AG10803 (cell line): Measurements from ENCODE around the gene PPP4C.
"Not testable (repeated sequence)": the region's sequence is repeated elsewhere in the genome, so short reads cannot be mapped to it uniquely, and the experiment has no call there.

Source experiments
- DNase-seq: peaks from one replicate; pipeline ENCODE4 v3.0.0; 2010; ENCODE audit warnings: low read depth
- H3K4me3 ChIP-seq: 2 replicates; pipeline ENCODE4 v1.5.1; 2011; ENCODE audit warnings: mild to moderate bottlenecking, low read length, control low read depth
- CTCF ChIP-seq: conservative IDR thresholded peaks from 2 replicates; pipeline ENCODE4 v1.5.1; 2011; ENCODE audit warnings: mild to moderate bottlenecking, low read length, control low read depth, inconsistent platforms

PPP4C gene

DNA sequence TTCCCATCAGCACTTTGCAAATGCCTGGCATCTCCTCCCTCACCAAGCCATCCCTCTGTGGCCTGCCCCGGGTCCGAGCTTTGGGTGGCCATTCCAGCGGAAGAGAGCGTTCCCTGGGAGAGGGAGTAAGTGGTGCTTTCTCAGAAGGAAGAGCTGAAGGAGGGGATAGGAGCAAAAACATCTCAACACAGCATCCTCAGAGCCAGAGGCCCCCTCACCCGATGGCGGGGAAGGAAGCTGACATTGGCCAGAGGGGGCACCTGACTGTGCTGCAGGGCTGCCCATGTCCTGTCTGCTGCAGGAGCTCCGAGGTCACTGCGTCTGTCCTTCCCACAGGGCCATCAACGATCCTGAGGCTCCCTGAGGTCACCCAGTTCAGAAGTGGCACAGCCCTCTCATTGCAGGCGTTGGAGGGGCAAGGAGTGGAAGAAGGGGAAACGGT, 44.3 kb upstream of the PPP4C start:
- no peak for DNase-seq
- H3K4me3 ChIP-seq: no peak overlapping the region
- no peak for TF ChIP-seq CTCF

GRCh38 chr16:30032083-30032819, 43.5 kb upstream of the PPP4C start:
- peak; percentile 84 for TF ChIP-seq CTCF
- peak; percentile 58 for DNase-seq

DNA sequence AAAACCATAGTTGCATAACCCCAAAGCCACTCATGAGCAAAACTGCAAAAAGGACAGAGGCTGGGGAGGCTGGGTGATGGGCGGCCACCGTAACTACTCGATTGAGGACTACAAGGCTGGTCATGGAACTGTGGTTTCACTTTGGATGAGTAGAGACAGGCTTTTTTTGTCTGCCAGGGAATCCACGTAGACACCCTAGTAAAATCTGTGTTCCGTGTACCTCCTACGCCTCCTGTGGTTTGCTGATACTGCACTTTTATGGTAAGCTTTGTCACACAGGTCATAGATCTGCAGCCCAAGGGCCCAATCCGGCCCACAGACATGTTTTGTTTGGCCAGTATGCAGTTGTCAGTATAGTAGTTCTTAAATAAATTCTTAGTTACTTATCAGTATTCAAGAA, 42.5 kb upstream of the PPP4C start:
- no peak for TF ChIP-seq CTCF
- H3K4me3 ChIP-seq: no peak overlapping the region
- DNase-seq: no peak

More at GRCh38 chr16:30032083-30032819, 43.5 kb upstream of the PPP4C start:
- no peak overlapping the region for H3K4me3 ChIP-seq

DNA sequence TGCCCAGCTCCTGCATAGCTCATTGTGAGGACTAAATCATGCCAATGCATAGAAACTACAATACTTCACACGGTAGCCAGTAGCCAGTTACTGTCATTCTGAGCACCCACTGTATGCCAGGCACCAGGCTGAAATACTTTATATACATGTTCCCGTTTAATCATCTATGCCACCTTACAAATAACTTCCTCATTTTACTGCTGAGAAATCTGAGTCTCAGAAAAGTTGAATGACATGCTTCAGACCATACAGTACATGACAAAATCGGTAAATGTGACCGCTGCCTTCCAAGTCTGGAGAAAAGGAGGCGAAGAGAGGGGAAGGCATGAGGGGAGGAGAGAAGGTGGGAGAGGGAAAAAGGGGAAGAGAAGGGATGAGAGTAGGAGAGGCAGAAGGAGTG, 35.6 kb upstream of the PPP4C start:
- no peak for TF ChIP-seq CTCF
- DNase-seq: no peak
- H3K4me3 ChIP-seq: no peak overlapping the region

DNA sequence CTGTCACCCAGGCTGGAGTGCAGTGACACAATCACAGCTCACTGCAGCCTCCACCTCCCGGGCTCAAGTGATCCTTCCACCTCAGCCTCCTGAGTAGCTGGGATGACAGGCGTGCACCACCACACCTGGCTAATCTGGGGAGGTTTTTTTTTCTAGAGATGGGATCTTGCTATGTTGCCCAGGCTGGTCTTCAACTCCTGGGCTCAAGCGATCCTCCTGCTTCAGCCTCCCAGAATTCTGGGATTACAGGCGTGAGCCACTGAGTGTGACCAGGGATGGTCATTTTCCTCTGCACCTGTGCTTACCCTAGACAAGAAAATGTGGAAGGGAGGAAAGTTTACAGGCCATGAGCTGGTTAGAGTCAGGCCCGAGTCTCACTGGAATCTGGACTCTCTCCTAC, 35.1 kb upstream of the PPP4C start:
- DNase-seq, H3K4me3 ChIP-seq: not testable (repeated sequence)

DNA sequence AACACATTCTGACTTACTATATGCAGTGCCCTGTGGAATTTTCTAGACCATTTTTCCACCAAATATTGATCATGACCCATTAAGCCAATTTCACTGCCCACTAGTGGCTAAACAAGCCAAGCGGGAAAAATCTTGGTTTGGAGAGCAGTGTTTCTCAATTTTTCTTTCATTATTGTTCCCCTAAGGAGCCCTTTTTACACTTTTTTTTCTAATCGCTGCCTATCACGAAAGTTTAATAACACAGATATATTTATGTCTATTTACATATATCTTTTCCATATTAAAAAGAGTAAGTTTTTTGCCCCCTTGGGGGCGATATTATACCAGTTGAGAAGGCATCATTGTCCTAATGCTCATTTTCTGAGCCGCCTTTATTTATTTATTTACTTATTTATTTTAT, 34.0 kb upstream of the PPP4C start:
- DNase-seq: peak; percentile 44
- peak; percentile 54 for TF ChIP-seq CTCF
- no peak overlapping the region for H3K4me3 ChIP-seq

DNA sequence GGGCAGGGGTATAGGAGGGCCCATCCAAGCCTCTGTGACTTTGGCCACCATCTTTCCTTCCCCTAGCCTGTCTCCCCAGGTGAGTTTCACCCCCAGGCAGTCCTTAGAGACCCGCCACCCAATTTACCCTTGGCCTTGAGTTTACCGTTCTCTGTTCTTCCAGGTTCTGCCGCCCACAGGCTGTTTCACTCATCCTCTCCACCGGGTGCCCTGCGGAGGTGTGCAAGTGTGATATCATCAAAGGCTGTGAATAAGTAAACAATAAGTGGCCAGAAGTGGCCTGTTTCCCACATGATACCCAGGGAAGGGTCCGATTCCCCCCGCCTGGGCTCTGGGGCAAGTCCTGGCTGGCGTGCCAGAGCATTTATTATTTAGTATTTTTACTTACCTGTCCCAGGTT, 29.6 kb upstream of the PPP4C start:
- no peak for TF ChIP-seq CTCF
- DNase-seq: no peak
- no peak overlapping the region for H3K4me3 ChIP-seq
